Upper lobe of left lung (tissue), 6 donors: Measurements from ENCODE around the gene TECTB. TPM values are rescaled to one million over a fixed set of nuclear protein-coding genes. Genes with fewer than 3 reads are reported as not detected.

Experiments
- ATAC-seq, 2 donors: fragments of 200-7000 bp; cut with Tn5 transposase; one replicate each; pipeline ENCODE4 v1.9.1; 2022; ENCODE audit warnings: mild to moderate bottlenecking in 2 of 2, moderate library complexity in 2 of 2; ENCODE audit not compliant: low FRiP score in 2 of 2
- DNase-seq, 2 donors: peaks; one replicate each; pipeline ENCODE4 v3.0.0-alpha.2; 2019 to 2020
- H3K27ac ChIP-seq, 4 donors: fragments of 200-600 bp; sonication (generic); one replicate each; pipeline ENCODE4 v1.5.1; 2016 to 2019
- H3K27me3 ChIP-seq, 4 donors: fragments of 200-600 bp; sonication (generic); one replicate each; pipeline ENCODE4 v1.5.1; 2017 to 2019
- H3K36me3 ChIP-seq, 4 donors: fragments of 200-600 bp; sonication (generic); one replicate each; pipeline ENCODE4 v1.5.1; 2016 to 2019
- H3K4me1 ChIP-seq, 4 donors: fragments of 200-600 bp; sonication (generic); one replicate each; pipeline ENCODE4 v1.5.1; 2018 to 2019
- H3K4me3 ChIP-seq, 4 donors: fragments of 200-600 bp; sonication (generic); one replicate each; pipeline ENCODE4 v1.5.1; 2017 to 2019; ENCODE audit warnings: mild to moderate bottlenecking in 2 of 4, moderate library complexity in 1 of 4
- H3K9me3 ChIP-seq, 4 donors: fragments of 200-600 bp; sonication (generic); one replicate each; pipeline ENCODE4 v1.5.1; 2018 to 2019
- CTCF ChIP-seq, 6 experiments: fragments of 450-650 bp in 4 of 6; fragments of 200-600 bp in 2 of 6; sonication (generic) in 2 of 6; IDR thresholded peaks; one replicate each; pipeline ENCODE4 v1.5.1; 2016 to 2019; ENCODE audit warnings: antibody characterized with exemption in 6 of 6
- EP300 ChIP-seq, 4 donors: sonication (generic); formaldehyde crosslinking; IDR thresholded peaks; one replicate each; pipeline ENCODE4 v1.5.1; 2017; ENCODE audit warnings: antibody characterized with exemption in 4 of 4, control low read depth in 2 of 4
- POLR2A ChIP-seq, 4 donors: fragments of 450-650 bp; IDR thresholded peaks; one replicate each; pipeline ENCODE4 v1.5.1; 2016 to 2017; ENCODE audit warnings: antibody characterized with exemption in 4 of 4, mild to moderate bottlenecking in 2 of 4
- POLR2AphosphoS5 ChIP-seq, 2 donors: sonication (generic); formaldehyde crosslinking; IDR thresholded peaks; one replicate each; pipeline ENCODE4 v1.5.1; 2017; ENCODE audit warnings: antibody characterized with exemption in 2 of 2
- WGBS, 2 donors: methylation state at CpG; one replicate each; pipeline ENCODE4 v1.1.5; 2017 to 2018; 5-methylcytosine and 5-hydroxymethylcytosine counted together
- total RNA-seq, 6 donors: library from RNA; depleted of rRNA in 4 of 6; stranded (reverse); fragments of >200 nt in 4 of 6; gene quantifications; one replicate each; pipeline versions ENCODE4 v1.1.0 to v1.2.1, GENCODE V29; 2016 to 2021
- donor health status: DM: no; HTN: no; CAD: no; lungs with moderate emphysema.
- donor health status: DM: no; HTN: yes; CAD: no; lungs with severe emphysema.

TECTB gene
- total RNA-seq, 6 donors from 2014 or later: not detected

DNA sequence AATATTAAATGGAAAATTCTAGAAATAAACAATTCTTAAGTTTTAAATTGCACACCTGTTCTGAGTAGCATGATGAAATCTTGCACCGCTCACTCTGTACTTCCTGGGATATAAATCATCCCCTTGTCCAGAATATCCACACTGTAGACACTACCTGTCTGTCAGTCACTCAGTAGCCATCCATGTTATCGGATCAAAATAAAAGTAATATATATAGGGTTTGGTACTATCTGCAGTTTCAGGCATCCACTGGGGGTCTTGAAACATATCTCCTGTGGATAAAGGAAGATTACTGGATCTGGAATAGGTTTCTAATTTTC lies 6.8 kb downstream of the TECTB start:
- Histone ChIP-seq H3K27me3 (no peaks in the 10 kb centered on the region), H3K4me1 (peaks cover 0 to 10% (median 4%) of the 10 kb centered on the region in 4 donors), H3K36me3 (no peaks in the 10 kb centered on the region), H3K4me3 (no peak overlapping the region), H3K27ac (no peak overlapping the region), H3K9me3 (no peaks in the 10 kb centered on the region)
- 93 to 94% methylated on average over 2 of the region's 2 CpGs for WGBS, 2 donors
- DNase-seq (no peak), ATAC-seq (no peak)
- TF ChIP-seq CTCF (IDR thresholded peaks at IDR 0.05) (no peak), POLR2AphosphoS5 (IDR thresholded peaks at IDR 0.05) (no peak), EP300 (IDR thresholded peaks at IDR 0.05) (no peak), POLR2A (IDR thresholded peaks at IDR 0.05) (no peak)

GRCh38 chr10:112294169-112294568 lies 11.0 kb downstream of the TECTB start:
- H3K27me3 ChIP-seq: no peaks in the 10 kb centered on the region
- H3K9me3 ChIP-seq: no peaks in the 10 kb centered on the region
- H3K4me1 ChIP-seq: peaks cover 0 to 15% (median 3%) of the 10 kb centered on the region in 4 donors
- DNase-seq (no peak), ATAC-seq (no peak)
- TF ChIP-seq CTCF (IDR thresholded peaks at IDR 0.05): no peak
- no peak for TF ChIP-seq EP300 (IDR thresholded peaks at IDR 0.05)
- TF ChIP-seq POLR2AphosphoS5 (IDR thresholded peaks at IDR 0.05): no peak
- no peak for TF ChIP-seq POLR2A (IDR thresholded peaks at IDR 0.05)
- no peak overlapping the region for H3K4me3 ChIP-seq
- no peaks in the 10 kb centered on the region for H3K36me3 ChIP-seq
- H3K27ac ChIP-seq: no peak overlapping the region
- 90 to 93% methylated on average over 5 of the region's 5 CpGs for WGBS, 2 donors

DNA sequence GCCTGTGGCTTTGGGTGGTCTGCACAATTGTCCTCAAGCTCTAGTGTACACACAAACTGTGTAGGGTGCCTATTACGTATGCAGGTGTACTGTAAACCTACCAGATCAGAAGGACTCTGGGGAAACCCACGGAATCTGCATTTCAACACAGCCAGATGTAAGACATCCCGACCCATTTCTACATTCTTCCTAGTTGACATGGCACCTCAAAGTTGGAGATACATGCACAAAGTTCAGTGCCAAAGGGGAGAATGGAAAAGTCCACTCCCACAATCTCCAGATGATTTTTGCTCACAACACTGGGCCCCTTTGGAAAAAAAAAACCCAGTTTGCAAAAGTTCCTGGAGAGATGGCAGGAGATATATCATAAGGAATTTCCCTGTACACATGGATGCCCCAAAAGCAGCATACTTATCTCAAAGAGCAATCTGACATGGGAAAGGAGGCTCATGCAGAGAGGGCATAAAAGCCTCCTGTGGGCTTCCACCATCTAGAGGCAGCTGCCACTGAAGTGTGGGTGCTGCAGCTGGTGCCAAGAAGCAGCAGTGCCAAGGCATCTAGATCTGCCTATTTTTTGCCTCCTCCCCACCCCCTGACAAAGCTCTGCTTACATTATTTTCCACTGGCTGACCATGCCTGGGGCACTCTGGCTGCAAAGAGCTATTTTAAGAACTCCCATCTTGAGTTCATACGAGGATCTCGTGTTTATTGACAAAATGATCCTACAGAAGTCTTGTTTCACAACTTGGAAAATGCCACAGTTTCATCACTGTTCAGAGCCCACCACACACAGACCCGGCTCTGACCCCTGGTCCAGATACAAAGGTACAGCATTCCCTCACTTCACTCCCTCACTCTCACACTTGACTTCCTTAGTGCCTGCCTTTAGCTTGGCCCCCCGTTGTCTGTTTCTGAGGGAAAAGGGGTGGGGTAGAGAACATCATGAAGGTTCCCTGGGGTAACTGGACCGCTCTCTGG lies 12.9 kb downstream of the TECTB start:
- Histone ChIP-seq H3K4me1 (peaks cover 0 to 15% (median 3%) of the 10 kb centered on the region in 4 donors), H3K36me3 (no peaks in the 10 kb centered on the region), H3K27ac (peak overlapping the region in 1 of 4 donors; percentile 43), H3K27me3 (no peaks in the 10 kb centered on the region), H3K9me3 (no peaks in the 10 kb centered on the region), H3K4me3 (no peak overlapping the region)
- DNase-seq (peak in 1 of 2 donors; percentile 69), ATAC-seq (no peak)
- 52 to 62% methylated on average over 8 of the region's 8 CpGs for WGBS, 2 donors
- TF ChIP-seq POLR2A (IDR thresholded peaks at IDR 0.05): no peak
- peak in 1 of 4 donors; percentile 72 for TF ChIP-seq EP300 (IDR thresholded peaks at IDR 0.05)

DNA sequence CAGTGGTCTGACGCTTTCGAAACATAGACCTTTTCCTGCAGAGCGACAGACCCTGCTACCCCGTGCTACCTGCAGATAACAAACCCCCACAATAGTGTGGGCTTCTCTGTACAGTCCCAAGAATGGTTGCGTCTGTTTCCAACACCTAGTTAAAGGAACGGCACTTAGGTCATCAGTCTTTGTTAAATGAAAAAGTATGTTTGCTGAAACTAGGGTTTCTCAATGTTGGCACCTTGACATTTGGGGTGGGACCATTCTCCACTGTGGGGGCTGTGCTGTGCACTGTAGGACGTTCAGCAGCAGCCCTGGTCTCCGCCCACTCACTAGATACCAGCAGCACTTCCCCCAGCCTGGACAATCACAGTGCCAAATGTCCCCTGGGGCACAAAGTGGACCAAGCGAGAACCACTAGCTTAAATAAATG lies 13.7 kb downstream of the TECTB start:
- no peaks in the 10 kb centered on the region for H3K9me3 ChIP-seq
- WGBS, 2 donors: 64 to 70% methylated on average over 9 of the region's 9 CpGs
- peak overlapping the region in 1 of 4 donors; percentile 43 for H3K27ac ChIP-seq

DNA sequence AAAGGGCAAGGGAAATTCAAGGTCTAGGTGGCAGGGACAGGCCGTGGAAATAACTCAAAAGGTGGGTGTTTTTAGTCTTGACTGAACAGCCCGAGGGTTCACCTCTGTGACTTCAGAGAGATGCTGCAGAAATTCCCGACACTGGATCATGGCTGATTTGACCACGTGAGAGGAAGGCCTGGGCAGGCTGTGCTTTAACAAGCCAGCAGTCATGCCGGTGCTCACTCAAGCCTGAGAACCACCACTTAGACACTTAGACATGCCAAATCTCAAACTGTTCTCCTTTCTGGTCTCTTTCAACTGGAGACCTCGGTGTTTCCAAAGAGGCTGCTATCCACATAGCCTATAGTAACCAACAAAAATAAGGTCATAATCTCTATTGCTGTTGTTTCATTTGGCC lies 15.4 kb downstream of the TECTB start:
- H3K27me3 ChIP-seq: no peaks in the 10 kb centered on the region
- peaks cover 0 to 15% (median 3%) of the 10 kb centered on the region in 4 donors for H3K4me1 ChIP-seq
- no peak overlapping the region for H3K4me3 ChIP-seq
- DNase-seq (no peak), ATAC-seq (no peak)
- no peak overlapping the region for H3K27ac ChIP-seq
- TF ChIP-seq POLR2A (IDR thresholded peaks at IDR 0.05): no peak
- no peak for TF ChIP-seq EP300 (IDR thresholded peaks at IDR 0.05)
- TF ChIP-seq CTCF (IDR thresholded peaks at IDR 0.05): no peak
- TF ChIP-seq POLR2AphosphoS5 (IDR thresholded peaks at IDR 0.05): no peak
- no peaks in the 10 kb centered on the region for H3K36me3 ChIP-seq
- WGBS, 2 donors: 76 to 78% methylated on average over 6 of the region's 6 CpGs
- H3K9me3 ChIP-seq: no peaks in the 10 kb centered on the region

More for the DNA sequence above, 13.7 kb downstream of the TECTB start:
- TF ChIP-seq POLR2AphosphoS5 (IDR thresholded peaks at IDR 0.05) (no peak), POLR2A (IDR thresholded peaks at IDR 0.05) (no peak)
- H3K27me3 ChIP-seq: no peaks in the 10 kb centered on the region
- DNase-seq (no peak), ATAC-seq (no peak)
- peaks cover 0 to 15% (median 3%) of the 10 kb centered on the region in 4 donors for H3K4me1 ChIP-seq
- H3K4me3 ChIP-seq: no peak overlapping the region
- no peaks in the 10 kb centered on the region for H3K36me3 ChIP-seq
